GM12878 (cell line): Measurements from ENCODE around the gene CCRL2. TPM values are rescaled to one million over a fixed set of nuclear protein-coding genes. Genes with fewer than 3 reads are reported as not detected.

Experiments
- ATAC-seq: fragments of 200-7000 bp; cut with Tn5 transposase; 3 replicates; pipeline ENCODE4 v1.9.1; 2020; ENCODE audit warnings: mild to moderate bottlenecking, moderate library complexity
- BruUV-seq: library from RNA; stranded (reverse); fragments of 400-500 nt; replicated peaks from 2 replicates; lab custom pipeline; 2021; lab: Mats Ljungman, UMichigan
- CTCF ChIA-PET: fragments of 300-600 bp; sonication (Branson Sonifier 250); formaldehyde crosslinking; extraction: SDS; loops from one replicate; lab custom pipeline; 2021; ENCODE audit warnings: inconsistent platforms; lab: Yijun Ruan, JAX
- POLR2A ChIA-PET: fragments of 350-600 bp; formaldehyde crosslinking; extraction: SDS; loops from one replicate; lab custom pipeline; 2021; ENCODE audit warnings: inconsistent platforms; lab: Charles Lee
- RAD21 ChIA-PET: fragments of 300-600 bp; sonication (Branson Sonifier 250); formaldehyde crosslinking; loops from one replicate; lab custom pipeline; 2023; ENCODE audit warnings: antibody characterized with exemption; ENCODE audit not compliant: unreplicated experiment; lab: Charles Lee
- SMC1A ChIA-PET: fragments of 300-600 bp; sonication (Branson Sonifier 250); formaldehyde crosslinking; loops from one replicate; lab custom pipeline; 2023; ENCODE audit not compliant: unreplicated experiment, uncharacterized antibody; lab: Charles Lee
- DNase-seq: peaks from one replicate; pipeline ENCODE4 v3.0.0-alpha.2; 2011; ENCODE audit warnings: low read depth, low spot score
- FAIRE-seq: peaks from 3 replicates; lab custom pipeline; 2011; peaks lifted over from hg19 to GRCh38; lab: Jason Lieb, UNC
- H2AFZ ChIP-seq: 2 replicates; pipeline ENCODE4 v1.6.0; 2011; ENCODE audit warnings: low read depth, low read length, control low read depth; ENCODE audit not compliant: control insufficient read depth
- H3K27ac ChIP-seq: 2 replicates; pipeline ENCODE4 v1.5.1; 2011; ENCODE audit warnings: control low read depth; ENCODE audit not compliant: control insufficient read depth, insufficient read depth
- H3K27me3 ChIP-seq, 2 experiments: replicated peaks in 1 of 2; 2 replicates each; pipeline versions ENCODE4 v1.6.0 to v1.6.1; 2011; ENCODE audit warnings: low read length in 1 of 2; ENCODE audit not compliant: control insufficient read depth in 2 of 2, insufficient read depth in 2 of 2
- H3K36me3 ChIP-seq, 2 experiments: 2 replicates each; pipeline ENCODE4 v1.5.1; 2011; ENCODE audit warnings: low read length in 1 of 2; ENCODE audit not compliant: control insufficient read depth in 2 of 2, insufficient read depth in 2 of 2
- H3K4me1 ChIP-seq: 2 replicates; pipeline ENCODE4 v1.6.1; 2011; ENCODE audit warnings: mild to moderate bottlenecking, low read length, moderate library complexity, mixed read lengths; ENCODE audit not compliant: control insufficient read depth, insufficient read depth
- H3K4me2 ChIP-seq: 2 replicates; pipeline ENCODE4 v1.6.0; 2011; ENCODE audit warnings: control low read depth; ENCODE audit not compliant: control insufficient read depth, insufficient read depth
- H3K4me3 ChIP-seq: fragments of 200-600 bp; sonication (generic); 2 replicates; pipeline ENCODE4 v1.5.1; 2016
- H3K79me2 ChIP-seq: 2 replicates; pipeline ENCODE4 v1.6.0; 2011; ENCODE audit warnings: low read length; ENCODE audit not compliant: control insufficient read depth, insufficient read depth
- H3K9ac ChIP-seq: 2 replicates; pipeline ENCODE4 v1.8.0; 2011; ENCODE audit warnings: low read length, control low read depth, mixed read lengths; ENCODE audit not compliant: control insufficient read depth, insufficient read depth
- H3K9me3 ChIP-seq: replicated peaks from 3 replicates; pipeline ENCODE4 v1.5.1; 2011; ENCODE audit warnings: mild to moderate bottlenecking, low read length; ENCODE audit not compliant: control insufficient read depth, insufficient read depth
- H4K20me1 ChIP-seq: 2 replicates; pipeline ENCODE4 v1.6.0; 2011; ENCODE audit not compliant: control insufficient read depth, insufficient read depth
- ESRRA ChIP-seq: IDR thresholded peaks from 2 replicates; pipeline ENCODE4 v1.6.1; 2012; ENCODE audit warnings: mild to moderate bottlenecking, low read length, improper control_type of control experiment
- IRF4 ChIP-seq: IDR thresholded peaks from 2 replicates; pipeline ENCODE4 v1.6.1; 2011; ENCODE audit warnings: low read depth, low read length
- IRF5 ChIP-seq: fragments of 450-650 bp; IDR thresholded peaks from 2 replicates; pipeline ENCODE4 v1.6.1; 2017; ENCODE audit warnings: borderline replicate concordance
- KAT2A ChIP-seq: conservative IDR thresholded peaks from 2 replicates; pipeline ENCODE4 v1.6.1; 2011; ENCODE audit warnings: low read depth, low read length; ENCODE audit not compliant: control insufficient read depth
- MYB ChIP-seq: fragments of 150-350 bp; IDR thresholded peaks from 2 replicates; pipeline ENCODE4 v1.6.1; 2014; ENCODE audit warnings: mild to moderate bottlenecking, low read depth, low read length, borderline replicate concordance
- MYC ChIP-seq: IDR thresholded peaks from 2 replicates; pipeline ENCODE4 v1.6.1; 2011; ENCODE audit warnings: mild to moderate bottlenecking, low read length, moderate library complexity, inconsistent platforms; ENCODE audit not compliant: insufficient read depth, insufficient replicate concordance, insufficient read length, severe bottlenecking
- NBN ChIP-seq: fragments of 450-650 bp; IDR thresholded peaks from 2 replicates; pipeline ENCODE4 v1.6.1; 2016
- PBX3 ChIP-seq: IDR thresholded peaks from 2 replicates; pipeline ENCODE4 v1.6.1; 2011; ENCODE audit warnings: mild to moderate bottlenecking, low read depth, low read length, moderate library complexity; ENCODE audit not compliant: insufficient replicate concordance
- SPI1 ChIP-seq: IDR thresholded peaks from 2 replicates; pipeline ENCODE4 v1.6.1; 2011; ENCODE audit warnings: low read depth, mild to moderate bottlenecking, low read length, moderate library complexity, borderline replicate concordance; ENCODE audit not compliant: insufficient read depth
- ZNF207 ChIP-seq: fragments of 450-650 bp; IDR thresholded peaks from 2 replicates; pipeline ENCODE4 v1.6.1; 2014; ENCODE audit warnings: antibody characterized with exemption, mild to moderate bottlenecking, borderline replicate concordance
- WGBS: methylation state at CpG from one replicate; pipeline ENCODE4 v1.1.6; 2016; ENCODE audit warnings: low lambda C conversion rate; ENCODE audit not compliant: insufficient replicate concordance, insufficient coverage; ENCODE audit errors: missing lambda C conversion rate; 5-methylcytosine and 5-hydroxymethylcytosine counted together
- in situ Hi-C: fragments of 300-500 bp; cut with MboI; formaldehyde crosslinking; loops from 9 replicates; pipeline ENCODE4 v1.14.3; 2018; ENCODE audit warnings: mixed read lengths
- intact Hi-C: fragments of 100-400 bp; cut with micrococcal nuclease; formaldehyde crosslinking; loops from one replicate; pipeline ENCODE4 v1.14.2; 2022; ENCODE audit not compliant: unreplicated experiment
- polyA plus RNA-seq, 11 experiments: library from polyadenylated mRNA; depleted of rRNA in 4 of 11; unstranded in 6 of 11; stranded (reverse) in 5 of 11; fragments of >200 nt; fragmentation: Nextera tagmentation in 4 of 11; fragmentation: Illumina TruSeq in 1 of 11; extraction: Ambion mirVana in 4 of 11; extraction: Trizol in 1 of 11; gene quantifications; 1 replicate in 1 of 11; 2 replicates in 10 of 11; pipeline versions ENCODE4 v1.2.1 to v1.2.3, GENCODE V29; 2011 to 2016; ENCODE audit warnings: inconsistent platforms in 2 of 11, missing spikeins in 2 of 11, low read depth in 1 of 11
- total RNA-seq, 4 experiments: library from RNA; depleted of rRNA in 3 of 4; stranded (reverse); fragments of >200 nt in 3 of 4; fragmentation: Illumina TruSeq in 1 of 4; extraction: Trizol in 1 of 4; gene quantifications; 2 replicates each; pipeline versions ENCODE4 v1.2.1 to v1.2.3, GENCODE V29; 2013 to 2021
- TF ChIP-seq, protein P1 (sequence below): IDR thresholded peaks from 2 replicates; pipeline ENCODE4 v1.6.1; 2012; ENCODE audit warnings: low read depth, low read length, improper control_type of control experiment

CCRL2 gene
- total and polyA plus RNA-seq, 10 of the 15 experiments (the other 5 are each of a cell fraction or from before 2014, with no cell fraction given), result 0.04 to 2.5 (median 1.8) TPM

GRCh38 chr3:46399557-46399956, 7.5 kb upstream of the CCRL2 start (continued):
- TF ChIP-seq IRF5, result no peak
- TF ChIP-seq MYC, result no peak

GRCh38 chr3:46400000-46400734, 6.9 kb upstream of the CCRL2 start:
- DNase-seq (no peak), FAIRE-seq (no peak), ATAC-seq (no peak)
- no TSS peak for BruUV-seq
- no peak overlapping the region for H3K4me3 ChIP-seq
- CTCF ChIA-PET, result interaction anchor here (1.0 to 1.3 kb wide), 4 partner anchors 24 to 138 kb away, joined by 3 to 7 read pairs (median 4); no protein-coding TSS in a partner anchor
- intact Hi-C loops (no loop called here), in situ Hi-C loops (no loop called here)
- H2AFZ ChIP-seq, result no peak overlapping the region
- H3K27ac ChIP-seq, result no peak overlapping the region
- SMC1A ChIA-PET, result interaction anchor here (1.2 kb wide), 2 partner anchors 20 to 46 kb away, joined by 3 read pairs; no protein-coding TSS in a partner anchor
- no peak overlapping the region for H3K9ac ChIP-seq
- H3K9me3 ChIP-seq, result no peaks in the 10 kb centered on the region; the same call in 1 of the 3 replicates
- H3K36me3 ChIP-seq, result no peaks in the 10 kb centered on the region
- RAD21 ChIA-PET, result interaction anchor here (1.3 kb wide), 1 partner anchor 22 kb away, joined by 9 read pairs; no protein-coding TSS in a partner anchor
- peaks cover 11% of the 10 kb centered on the region for H3K4me1 ChIP-seq
- TF ChIP-seq PBX3 (no peak), MYB (no peak), IRF4 (no peak), KAT2A (no peak), ZNF207 (no peak), NBN (no peak), ESRRA (no peak), SPI1 (no peak)
- TF ChIP-seq, protein P1, sequence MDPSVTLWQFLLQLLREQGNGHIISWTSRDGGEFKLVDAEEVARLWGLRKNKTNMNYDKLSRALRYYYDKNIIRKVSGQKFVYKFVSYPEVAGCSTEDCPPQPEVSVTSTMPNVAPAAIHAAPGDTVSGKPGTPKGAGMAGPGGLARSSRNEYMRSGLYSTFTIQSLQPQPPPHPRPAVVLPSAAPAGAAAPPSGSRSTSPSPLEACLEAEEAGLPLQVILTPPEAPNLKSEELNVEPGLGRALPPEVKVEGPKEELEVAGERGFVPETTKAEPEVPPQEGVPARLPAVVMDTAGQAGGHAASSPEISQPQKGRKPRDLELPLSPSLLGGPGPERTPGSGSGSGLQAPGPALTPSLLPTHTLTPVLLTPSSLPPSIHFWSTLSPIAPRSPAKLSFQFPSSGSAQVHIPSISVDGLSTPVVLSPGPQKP, result no peak
- POLR2A ChIA-PET, result interaction anchor here (0.6 kb wide), 2 partner anchors 825 to 1355 kb away, joined by 3 to 4 read pairs; no protein-coding TSS in a partner anchor
- no peaks in the 10 kb centered on the region for H4K20me1 ChIP-seq
- no peak overlapping the region for H3K4me2 ChIP-seq
- H3K79me2 ChIP-seq, result no peaks in the 10 kb centered on the region
- no peaks in the 10 kb centered on the region for H3K27me3 ChIP-seq
- 48% methylated on average over 8 of the region's 8 CpGs for WGBS
